Putamen (tissue), 1 donor: Measurements from ENCODE around the gene CNPY1.
"Not testable (repeated sequence)": the region's sequence is repeated elsewhere in the genome, so short reads cannot be mapped to it uniquely, and the experiment has no call there.

Experiments used
- DNase-seq: peaks from one replicate; pipeline ENCODE4 v3.0.0-alpha.2; 2016; ENCODE audit warnings: low spot score

The CNPY1 gene

DNA sequence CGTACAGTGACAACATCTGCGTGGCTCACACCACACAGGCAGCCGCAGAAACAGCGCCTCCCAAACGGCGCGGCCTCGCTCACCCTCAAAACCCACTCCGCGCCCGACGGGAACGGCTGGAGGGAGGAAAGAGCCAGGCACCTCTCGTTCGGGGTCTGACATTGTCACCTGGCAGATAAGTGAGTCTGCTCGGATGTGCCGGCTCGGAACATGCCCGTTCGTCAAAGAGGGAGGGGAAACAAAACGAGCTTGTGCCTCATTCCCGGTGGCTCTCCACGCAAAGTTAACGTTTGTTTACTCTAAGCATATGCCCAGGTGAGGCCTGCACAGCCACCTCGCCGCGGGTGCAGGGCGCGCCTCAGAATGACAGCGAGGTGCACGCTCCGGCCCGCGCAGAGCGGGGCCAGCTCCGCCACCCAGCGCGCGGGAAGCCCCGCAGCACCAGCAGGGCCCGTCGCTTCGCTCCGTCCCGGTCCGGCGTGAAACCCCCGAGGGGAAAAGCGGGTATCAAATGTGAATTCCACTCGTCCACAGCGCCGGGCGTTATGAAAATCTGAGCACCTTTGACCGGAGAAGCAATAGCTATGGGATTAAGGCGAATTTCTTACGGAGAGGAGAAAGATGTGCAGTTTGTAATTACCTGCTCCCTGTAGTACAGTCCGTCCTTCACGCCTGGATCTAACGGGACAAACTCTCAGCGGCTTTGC lies 13.1 kb downstream of the CNPY1 start:
- no peak for DNase-seq

DNA sequence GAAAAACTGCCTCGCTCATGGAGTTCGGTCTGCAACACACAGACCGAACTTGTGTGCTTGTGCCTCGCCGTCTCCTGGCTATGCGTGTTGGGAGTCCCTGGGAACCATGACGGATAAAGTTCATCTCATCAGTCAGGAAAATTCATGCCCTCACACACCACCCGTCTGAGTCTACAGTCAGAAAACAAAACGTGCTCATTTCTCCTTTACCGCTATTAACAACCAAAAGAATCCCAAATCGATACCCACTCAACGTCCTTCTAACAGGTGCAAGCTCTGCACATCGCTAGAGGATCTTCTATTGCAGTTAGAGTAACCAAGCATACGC lies 13.6 kb downstream of the CNPY1 start:
- no peak for DNase-seq

DNA sequence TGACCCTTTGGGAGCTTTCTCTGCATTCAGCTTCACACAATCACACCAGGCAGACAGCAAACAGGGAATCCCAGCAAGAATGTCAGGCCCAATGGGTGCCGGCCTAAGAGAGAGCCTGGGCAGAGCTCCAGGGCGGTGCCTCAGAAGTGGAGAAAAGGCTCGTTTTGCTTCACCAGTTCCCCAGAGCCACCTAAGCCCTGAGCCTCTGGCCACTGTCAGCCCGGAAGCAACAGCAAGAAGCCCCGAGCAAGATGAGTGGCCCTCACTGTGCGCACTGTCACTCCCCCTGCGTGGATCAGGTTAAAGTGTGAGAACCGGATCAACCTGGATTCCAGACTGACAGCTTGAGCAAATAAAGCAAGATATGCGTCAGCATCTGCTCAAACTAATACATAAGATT lies 14.7 kb downstream of the CNPY1 start:
- DNase-seq = no peak

DNA sequence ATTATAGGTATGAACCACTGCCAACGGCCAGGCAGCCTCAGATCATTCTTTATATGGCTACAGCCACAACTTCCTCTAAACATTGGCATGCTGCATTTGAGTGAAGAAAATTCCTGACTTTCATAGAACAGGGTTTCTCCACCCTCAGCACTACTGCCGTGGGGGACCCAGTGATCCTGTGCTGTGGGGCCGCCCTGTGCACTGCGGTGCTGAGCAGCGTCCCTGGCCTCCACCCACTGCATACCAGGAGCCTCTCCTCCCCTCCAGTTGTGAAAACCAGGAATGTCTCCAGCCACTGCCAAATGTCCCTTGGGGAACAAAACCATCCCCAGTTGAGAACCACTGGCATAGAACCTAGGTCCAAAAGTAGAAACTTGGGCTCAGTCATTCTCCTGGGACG lies 15.8 kb downstream of the CNPY1 start:
- DNase-seq = no peak

DNA sequence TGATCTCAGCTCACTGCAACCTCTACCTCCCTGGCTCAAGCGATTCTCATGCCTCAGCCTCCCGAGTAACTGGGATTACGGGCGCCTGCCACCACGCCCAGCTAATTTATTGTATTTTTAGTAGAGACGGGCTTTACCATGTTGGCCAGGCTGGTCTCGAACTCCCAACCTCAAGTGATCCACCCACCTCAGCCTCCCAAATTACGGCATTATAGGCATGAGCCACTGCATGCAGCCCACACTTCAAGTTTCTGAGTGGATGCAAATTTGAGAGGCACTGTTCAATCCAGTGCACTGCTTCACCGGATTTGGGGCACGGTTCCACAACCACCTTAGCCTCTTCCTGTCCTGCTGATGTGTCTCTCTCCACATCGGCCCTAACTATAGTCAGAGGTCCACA lies 16.5 kb downstream of the CNPY1 start:
- no peak for DNase-seq

DNA sequence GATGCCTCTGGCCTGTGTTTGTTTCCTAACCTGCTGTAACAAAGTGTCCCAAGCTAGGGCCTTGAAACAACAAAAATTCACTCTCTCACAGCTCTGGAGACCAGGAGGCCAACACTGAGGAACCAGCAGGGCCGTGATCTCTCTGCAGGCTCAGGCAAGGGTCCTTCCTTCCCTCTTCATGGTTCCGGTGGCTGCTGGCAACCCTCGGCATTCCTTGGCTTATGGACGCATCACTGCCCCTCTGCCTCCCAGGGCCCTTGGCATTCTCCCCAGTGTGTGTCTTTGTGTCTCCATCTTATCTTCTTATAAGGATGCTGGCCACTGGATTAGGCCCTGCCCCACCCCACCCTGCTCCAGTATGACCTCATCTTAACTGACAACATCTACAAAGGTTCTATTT lies 17.0 kb downstream of the CNPY1 start:
- DNase-seq = no peak

DNA sequence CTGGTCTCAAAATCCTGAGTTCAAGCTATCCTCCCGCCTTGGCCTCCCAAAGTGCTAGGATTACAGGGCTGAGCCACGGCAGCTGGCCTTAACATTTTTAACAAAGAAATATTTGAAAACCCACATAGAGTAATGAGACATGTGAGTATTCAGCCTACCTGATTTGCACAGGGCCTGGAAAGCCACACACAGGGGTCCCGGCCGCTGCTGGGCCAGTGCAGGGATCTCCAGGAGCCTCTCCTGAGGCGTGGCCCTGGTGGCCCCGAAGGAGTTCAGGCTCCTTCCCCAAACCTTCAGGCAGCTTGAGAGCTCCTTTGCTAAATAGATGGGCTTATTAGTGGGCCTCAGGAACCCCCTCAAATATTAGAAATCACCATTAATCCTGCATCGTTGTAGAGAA lies 18.7 kb downstream of the CNPY1 start:
- DNase-seq = no peak

DNA sequence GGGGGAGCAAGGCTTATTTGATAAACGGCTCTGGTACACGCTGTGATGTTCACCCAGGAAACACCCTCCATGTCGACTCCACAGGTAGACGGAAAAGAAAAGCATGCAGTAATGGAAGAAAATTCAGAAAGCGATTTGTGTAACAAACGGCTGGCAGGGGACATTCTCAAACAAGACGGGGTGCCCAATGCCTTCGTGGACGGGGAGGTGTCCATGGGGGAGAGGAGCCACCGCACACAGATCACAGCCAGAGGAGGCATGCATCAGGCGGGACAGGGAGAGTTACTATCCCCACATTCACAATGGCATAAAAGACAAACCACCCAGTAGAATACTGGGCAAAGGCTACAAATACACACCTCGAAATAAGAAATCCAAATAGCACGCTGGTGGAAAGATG lies 20.1 kb downstream of the CNPY1 start:
- no peak for DNase-seq

DNA sequence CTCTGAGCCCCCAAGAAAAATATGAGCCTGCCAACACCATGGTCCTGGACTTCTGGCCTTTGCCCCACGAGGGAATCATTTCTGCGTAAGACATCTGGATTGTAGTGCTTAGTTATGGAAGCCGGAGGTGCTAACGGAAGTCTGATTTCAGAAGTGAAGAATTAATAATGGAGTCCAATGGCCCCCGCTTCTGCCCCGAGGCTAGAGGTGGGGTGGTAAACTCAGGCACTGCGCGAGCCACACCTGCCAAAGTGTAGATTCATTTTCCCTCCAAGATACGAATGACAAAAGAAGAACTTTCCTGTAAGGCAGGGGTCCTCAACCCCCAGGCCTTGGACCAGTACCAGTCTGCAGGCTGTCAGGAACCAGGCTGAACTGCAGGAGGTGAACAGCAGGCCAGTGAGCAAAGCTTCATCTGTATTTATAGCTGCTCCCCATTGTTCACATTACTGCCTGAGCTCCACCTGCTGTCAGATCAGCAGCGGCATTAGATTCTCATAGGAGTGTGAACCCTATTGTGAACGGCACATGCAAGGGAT lies 22.3 kb downstream of the CNPY1 start:
- DNase-seq = no peak

DNA sequence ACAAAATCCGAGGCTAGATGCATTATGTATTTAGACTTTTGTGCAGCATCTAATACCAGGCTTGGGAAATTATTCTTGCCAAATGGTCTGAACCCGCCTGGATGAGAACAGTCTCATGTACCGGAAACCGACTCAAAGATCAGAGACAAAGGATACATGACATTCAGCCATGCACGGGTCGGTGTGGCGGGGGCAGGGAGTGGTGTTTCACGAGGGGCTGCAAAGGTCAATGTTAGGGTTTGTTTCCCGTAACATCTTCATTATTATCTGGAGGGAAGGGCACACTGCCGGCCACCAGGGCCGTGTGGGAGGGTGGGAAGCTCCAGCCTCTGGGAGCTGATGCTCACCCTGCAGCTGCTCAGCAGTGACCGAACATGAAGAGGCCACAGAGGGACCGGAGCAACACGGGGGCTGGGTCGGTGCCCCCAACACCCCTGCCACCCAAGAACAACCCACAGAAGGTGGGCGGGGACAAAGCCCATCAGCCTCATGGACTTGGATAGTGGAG lies 23.1 kb downstream of the CNPY1 start:
- DNase-seq = no peak

DNA sequence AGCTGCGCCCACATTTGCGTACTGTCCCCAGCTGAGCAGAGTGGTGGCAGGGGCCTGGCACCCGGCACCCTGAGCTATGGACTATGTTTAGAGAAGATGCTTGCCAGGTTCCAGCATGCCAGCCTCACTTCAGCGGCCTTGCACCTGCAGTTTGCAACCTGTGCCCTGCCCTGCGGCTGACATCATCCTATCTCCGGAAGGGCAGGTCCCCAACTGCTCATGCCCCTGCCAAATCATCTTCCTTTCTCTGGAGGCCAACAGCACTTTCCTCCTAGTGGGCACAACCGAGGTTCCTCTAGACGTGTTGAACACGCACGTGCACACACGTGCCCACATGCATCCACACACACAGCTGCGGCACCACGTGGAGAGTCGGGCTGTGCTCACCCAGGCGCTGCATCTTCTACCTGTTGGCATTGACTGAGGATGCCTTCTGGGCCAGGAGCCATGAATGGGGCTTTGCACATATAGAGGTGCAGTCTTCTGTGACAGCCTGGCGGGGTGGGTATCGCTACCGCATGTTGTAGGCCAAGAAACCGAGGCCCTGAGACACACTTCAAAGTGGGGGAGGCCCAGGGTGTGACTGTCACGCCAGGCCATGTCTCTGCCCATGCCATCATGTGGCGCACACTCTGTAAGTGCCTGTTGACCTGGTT lies 24.5 kb downstream of the CNPY1 start:
- DNase-seq = no peak

DNA sequence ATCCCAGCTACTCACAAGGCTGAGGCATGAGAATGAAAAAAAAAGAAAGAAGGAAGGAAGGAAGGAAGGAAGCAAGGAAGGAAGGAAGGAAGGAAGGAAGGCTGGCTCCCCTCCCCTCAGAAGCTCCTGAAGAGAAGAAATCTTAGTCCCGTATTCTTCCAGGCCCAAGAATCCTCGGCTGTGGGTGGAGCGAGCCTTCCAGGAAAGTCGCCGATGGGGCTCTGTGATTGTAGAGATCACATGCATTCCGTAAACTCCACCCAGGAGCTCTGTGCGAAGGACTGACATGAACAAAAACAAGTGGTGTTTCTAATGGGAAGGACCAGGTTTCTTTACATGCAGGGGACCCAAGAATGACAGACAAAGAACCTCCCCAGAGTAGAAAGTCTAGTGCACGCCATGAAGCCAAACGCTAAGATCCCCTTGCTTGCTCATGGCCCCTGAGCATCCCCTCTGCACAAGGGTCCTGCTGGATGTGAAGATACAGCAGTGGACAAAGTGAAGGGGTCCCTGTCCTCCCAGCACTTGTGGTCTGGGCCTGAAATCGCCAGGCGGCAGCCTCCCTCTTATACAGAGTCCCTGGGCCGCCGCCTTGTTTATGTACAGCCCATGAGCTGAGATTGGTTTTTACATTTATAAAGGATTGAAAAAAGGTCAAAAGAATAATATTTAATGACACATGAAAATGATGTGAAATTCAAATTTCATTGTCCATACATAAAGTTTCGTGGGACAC lies 25.2 kb downstream of the CNPY1 start:
- DNase-seq = no peak

DNA sequence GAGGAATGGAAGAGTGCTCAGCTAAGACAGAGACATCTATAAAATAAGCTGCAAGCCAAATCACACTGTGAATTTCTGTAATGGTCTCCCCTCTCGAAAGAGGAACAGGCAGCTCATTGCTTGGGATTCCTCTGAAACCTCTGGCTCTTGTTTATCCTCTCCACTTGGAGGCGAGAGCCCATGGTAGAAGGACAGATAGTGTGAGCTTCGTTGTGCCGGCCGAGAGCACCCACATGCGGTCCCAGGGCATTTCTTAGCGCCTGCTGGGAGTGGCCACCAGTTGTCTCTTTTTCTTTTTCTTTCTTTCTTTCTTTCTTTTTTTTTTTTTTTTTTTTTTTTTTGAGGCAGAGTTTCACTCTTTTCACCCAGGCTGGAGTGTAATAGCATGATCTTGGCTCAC lies 26.2 kb downstream of the CNPY1 start:
- DNase-seq = no peak

DNA sequence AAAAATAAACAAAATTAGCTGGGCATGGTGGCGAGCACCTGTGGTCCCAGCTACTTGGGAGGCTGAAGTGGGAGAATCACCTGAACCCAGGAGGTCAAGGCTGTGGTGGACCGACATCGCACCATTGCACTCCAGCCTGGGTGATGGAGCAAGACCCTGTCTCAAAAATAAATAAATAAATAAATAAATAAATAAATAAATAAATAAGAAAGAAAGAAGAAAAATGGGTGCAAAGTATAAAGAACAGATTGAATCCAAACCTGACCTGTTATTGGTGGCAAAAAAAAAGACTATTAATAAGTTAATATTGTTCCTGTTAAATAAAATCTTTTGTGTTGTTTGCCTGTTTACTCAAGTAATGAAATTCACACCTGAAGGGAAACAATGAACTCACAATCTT lies 27.0 kb downstream of the CNPY1 start:
- not testable (repeated sequence) for DNase-seq

DNA sequence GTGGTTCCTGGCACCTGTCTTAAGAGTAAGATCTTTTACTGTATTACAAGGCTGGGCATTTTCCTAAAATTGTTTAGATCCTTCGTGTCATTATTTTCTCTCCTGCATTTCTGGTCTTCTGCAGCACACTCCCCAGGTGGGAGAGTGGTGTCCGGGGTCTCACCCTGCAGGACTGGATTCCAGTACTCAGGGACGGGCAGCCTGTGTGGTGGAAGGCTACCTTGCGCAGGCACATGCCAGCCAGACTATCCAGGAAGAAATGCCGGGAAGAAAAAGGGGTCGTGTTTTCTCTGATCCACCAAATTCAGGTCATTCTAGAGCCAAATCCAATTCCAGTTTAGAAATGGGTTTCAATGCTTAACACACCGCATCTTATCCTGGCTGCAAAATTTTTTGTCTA lies 27.7 kb downstream of the CNPY1 start:
- DNase-seq = no peak

DNA sequence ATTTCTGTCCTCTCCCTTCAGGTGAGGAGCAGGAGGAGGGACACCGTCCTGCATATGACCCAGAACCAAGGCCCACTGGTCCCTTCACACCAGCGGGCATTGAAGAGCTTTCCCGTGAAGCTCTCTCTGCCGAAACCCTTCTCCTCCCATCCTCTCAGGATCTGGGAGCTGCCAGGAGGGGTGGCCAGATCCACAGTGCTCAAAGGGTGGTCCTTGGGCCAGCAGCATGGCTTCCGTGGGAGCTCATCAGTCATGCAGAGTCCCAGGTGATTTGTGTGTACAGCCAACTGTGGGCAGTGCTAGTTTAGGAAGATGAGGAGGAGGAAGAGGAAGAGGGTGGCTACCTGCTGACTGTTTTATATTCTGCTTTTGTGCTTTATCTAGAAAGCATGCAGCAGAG lies 28.4 kb downstream of the CNPY1 start:
- no peak for DNase-seq

DNA sequence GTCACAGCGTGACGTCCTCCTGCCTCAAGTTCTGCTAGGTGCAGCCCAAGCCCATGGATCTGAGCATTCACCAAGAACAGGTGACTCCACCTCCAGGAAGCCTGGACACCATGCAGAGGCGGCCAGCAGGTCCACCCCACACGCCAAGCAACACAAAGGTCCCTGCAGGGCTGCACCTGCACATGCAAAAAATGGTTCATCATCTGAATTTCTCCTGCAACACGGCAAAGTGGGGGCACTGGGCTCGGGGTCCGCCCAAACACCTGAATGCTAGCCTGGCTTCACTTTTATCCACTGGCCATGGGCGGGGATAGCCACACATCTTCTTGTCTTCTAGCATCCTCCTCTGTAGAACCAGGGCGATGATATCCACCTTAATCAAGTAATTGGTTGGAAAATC lies 28.9 kb downstream of the CNPY1 start:
- DNase-seq = no peak

DNA sequence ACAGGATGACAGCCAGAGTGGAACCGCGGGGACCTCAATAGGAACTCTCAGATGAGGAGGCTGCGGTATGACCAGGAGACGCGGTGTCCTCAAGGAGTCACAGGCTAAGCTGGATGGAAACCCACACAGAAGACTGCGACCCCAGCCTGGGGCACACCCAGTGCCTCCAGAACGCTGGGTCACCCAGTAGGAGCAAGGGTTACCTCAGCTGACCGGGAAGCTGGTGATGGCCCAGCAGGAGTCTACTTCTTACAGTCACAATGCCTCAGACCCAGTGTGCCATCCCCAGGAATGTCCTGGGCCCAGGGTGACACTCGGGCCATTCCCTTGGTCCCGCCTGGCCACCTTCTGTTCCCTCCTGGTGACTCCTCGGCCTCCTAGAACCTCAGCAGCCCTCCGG lies 29.9 kb downstream of the CNPY1 start:
- no peak for DNase-seq

DNA sequence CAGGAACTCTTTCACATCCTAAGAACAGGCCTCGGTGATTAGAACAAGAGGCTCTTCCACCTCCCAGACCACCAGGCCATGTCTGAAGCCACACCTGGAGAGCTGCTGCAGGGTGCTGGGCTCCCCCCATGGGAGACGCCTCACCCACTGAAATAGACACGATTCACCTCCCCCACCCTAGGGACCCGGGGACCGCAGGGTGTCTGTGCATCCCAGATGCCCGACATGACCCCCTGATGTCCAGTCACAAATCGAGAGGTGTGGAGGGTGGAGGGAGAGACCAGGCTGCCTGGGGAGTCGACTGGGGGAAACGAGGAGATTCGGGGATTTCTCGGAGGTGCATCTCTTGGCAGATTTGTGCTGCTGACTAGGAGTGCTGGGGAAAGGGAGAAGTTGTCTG lies 31.0 kb downstream of the CNPY1 start:
- DNase-seq = no peak

DNA sequence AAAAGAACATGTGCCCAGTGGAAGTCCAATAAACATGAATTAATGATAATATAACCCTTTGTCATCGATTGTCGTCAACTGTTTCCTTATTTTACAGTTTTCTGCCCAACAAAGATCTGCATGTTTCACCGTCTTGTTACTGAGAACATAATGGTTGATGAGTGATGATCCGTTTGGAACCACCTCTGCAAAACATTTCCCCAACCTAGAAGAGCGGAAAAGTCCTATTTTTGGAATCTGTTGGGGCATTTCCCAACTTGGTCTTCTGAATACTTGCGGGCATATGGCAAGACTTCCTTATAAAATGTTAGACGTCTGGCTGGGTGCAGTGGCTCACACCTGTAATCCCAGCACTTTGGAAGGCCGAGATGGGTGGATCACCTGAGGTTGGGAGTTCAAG lies 32.1 kb downstream of the CNPY1 start:
- DNase-seq = no peak

DNA sequence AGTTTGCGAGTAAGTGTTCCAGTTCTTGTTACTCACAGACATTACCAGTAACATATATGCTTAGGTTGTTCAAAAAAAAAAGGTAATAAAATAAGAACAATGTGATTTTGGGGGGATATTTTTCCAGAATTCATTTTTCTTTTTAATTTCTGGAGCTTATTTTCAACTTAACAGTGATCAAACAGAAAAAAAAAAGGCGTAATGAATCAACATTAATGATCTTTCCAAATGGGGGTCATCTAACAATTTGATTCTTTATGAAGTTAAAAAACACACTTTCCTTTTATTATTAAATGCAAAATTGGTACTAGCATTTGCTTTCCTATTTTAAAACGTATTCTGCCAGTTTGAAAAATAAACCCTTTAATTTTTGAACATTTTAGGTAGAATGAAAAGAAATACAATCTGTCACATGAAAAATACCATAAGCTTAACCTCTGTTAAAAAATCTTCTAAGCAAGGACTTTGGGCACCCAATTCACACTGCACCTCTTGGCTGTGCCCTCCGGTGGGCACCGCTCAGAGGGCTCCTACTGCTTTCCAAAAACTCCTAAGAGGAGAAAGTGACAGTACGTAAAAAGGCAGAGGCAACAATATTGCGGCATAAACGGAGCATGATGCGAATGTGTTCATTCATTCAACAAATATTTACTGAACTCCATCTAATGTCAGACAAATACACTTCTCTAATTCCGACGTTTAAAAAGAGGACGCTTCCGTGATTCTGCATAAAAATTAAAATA lies 32.6 kb downstream of the CNPY1 start:
- no peak for DNase-seq

DNA sequence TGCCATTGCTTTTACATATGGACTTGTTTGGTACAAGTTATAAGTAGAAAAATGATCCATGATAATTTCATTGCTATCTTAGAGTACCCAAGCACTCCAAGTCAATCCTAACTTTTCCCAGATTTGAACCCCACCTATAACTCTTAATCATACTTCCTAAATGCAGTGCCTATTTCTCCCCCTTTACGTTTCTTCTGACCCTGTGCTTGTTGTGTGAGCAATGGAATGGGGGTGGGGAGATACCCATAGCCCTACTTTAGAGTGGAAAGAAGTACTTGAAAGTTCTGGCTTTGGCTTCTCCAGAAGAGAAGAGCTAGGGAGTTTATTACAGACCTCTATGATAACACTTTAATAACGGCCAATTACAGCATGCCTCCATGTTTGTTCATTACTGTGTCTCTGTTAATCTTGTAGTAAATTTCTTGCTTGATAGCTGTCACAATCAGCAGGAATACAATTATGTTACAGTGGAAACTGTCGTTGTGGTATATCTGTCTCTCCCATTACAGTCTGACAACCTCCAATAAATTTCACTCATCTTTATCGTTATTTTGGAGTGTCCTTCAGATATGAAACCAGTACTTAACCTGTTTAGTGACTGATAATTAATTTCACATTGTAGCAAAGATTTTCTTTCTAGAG lies 34.0 kb downstream of the CNPY1 start:
- DNase-seq = no peak
